ENCODE data around the gene MLC1. TPM values are rescaled to one million over a fixed set of nuclear protein-coding genes. Genes with fewer than 3 reads are reported as not detected.

The MLC1 gene
- total RNA-seq, 1 donor from 2014 or later, result not detected

DNA sequence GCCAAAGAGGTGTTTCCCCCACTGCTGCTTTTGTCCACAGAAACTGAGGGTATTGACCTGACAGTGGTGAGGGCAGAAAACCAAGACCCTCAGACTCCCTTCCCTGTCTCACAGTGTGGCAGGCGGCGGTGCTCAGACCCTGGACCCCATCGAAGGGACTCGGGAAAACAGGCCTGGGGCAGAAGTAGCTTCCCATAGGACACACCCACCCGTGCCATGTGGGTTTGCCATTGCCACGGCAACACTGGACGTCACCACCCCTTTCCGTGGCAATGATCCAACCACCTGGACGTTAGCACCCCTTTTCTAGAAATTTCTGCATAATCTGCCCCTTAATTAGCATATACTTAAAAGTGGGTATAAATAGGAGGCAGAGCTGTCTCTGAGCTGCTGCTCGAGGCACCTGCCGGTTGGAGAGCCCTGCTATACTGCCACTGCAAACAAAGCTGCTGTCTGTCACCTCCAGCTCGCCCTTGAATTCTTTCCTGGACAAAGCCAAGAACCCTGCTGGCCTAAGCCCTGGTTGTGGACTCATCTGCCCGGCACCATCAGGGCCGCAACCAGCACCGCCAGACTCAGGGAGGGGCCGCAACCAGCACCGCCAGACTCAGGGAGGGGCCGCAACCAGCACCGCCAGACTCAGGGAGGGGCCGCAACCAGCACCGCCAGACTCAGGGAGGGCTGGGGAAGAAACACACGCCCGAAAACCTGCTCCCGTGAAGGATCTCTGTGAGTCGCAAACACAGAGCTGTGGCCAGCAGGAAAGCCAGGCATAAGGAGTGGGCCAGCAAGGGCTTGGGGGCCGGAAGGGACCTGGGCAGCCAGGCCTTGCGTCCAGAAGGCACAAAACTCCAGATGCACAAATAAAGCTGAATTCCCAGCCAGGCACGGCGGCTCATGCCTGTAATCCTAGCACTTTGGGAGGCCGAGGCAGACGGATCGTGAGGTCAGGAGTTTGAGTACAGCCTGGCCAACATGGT is 10.4 kb downstream of the MLC1 start:
- no peaks in the 10 kb centered on the region for H3K36me3 ChIP-seq (ENCODE audit: control insufficient read depth, insufficient read depth, low read length)
- TF ChIP-seq, protein P1, sequence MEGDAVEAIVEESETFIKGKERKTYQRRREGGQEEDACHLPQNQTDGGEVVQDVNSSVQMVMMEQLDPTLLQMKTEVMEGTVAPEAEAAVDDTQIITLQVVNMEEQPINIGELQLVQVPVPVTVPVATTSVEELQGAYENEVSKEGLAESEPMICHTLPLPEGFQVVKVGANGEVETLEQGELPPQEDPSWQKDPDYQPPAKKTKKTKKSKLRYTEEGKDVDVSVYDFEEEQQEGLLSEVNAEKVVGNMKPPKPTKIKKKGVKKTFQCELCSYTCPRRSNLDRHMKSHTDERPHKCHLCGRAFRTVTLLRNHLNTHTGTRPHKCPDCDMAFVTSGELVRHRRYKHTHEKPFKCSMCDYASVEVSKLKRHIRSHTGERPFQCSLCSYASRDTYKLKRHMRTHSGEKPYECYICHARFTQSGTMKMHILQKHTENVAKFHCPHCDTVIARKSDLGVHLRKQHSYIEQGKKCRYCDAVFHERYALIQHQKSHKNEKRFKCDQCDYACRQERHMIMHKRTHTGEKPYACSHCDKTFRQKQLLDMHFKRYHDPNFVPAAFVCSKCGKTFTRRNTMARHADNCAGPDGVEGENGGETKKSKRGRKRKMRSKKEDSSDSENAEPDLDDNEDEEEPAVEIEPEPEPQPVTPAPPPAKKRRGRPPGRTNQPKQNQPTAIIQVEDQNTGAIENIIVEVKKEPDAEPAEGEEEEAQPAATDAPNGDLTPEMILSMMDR (IDR thresholded peaks at IDR 0.05; ENCODE audit: insufficient read depth, low read length, poor library complexity, severe bottlenecking), result no peak

DNA sequence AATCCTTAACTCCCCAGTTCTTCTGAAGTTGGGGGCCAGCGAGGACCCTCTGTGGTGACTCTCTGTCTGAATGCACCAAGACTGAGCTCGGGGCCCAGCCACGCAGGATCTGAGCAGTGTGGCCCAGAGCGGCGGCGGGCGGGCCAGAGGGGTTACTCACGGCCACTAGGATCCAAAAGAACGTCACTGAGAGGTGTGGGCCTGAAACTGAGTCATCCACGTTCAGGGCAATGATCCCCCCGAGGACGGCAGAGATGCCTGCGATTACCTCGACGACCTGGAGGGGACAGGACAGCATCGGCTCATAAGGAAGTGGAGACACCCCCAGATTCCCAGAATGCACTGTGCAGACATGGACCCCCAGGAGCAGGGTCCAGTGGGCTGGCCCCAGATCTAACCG is 11.2 kb downstream of the MLC1 start:
- no peaks in the 10 kb centered on the region for H3K36me3 ChIP-seq (ENCODE audit: control insufficient read depth, insufficient read depth, low read length)
- H3K4me3 ChIP-seq (ENCODE audit: low read depth, low read length), result no peak overlapping the region
- peaks cover 7% of the 10 kb centered on the region for H3K27me3 ChIP-seq (ENCODE audit: control insufficient read depth, insufficient read depth, low read length)
- TF ChIP-seq, protein P1 (IDR thresholded peaks at IDR 0.05; ENCODE audit: insufficient read depth, low read length, poor library complexity, severe bottlenecking), result no peak
- DNase-seq (ENCODE audit: low read depth), result no peak

More for the DNA sequence above, 10.4 kb downstream of the MLC1 start:
- Histone ChIP-seq H3K27me3 (ENCODE audit: control insufficient read depth, insufficient read depth, low read length) (peaks cover 9% of the 10 kb centered on the region), H3K4me3 (ENCODE audit: low read depth, low read length) (no peak overlapping the region)
- no peak for DNase-seq (ENCODE audit: low read depth)

DNA sequence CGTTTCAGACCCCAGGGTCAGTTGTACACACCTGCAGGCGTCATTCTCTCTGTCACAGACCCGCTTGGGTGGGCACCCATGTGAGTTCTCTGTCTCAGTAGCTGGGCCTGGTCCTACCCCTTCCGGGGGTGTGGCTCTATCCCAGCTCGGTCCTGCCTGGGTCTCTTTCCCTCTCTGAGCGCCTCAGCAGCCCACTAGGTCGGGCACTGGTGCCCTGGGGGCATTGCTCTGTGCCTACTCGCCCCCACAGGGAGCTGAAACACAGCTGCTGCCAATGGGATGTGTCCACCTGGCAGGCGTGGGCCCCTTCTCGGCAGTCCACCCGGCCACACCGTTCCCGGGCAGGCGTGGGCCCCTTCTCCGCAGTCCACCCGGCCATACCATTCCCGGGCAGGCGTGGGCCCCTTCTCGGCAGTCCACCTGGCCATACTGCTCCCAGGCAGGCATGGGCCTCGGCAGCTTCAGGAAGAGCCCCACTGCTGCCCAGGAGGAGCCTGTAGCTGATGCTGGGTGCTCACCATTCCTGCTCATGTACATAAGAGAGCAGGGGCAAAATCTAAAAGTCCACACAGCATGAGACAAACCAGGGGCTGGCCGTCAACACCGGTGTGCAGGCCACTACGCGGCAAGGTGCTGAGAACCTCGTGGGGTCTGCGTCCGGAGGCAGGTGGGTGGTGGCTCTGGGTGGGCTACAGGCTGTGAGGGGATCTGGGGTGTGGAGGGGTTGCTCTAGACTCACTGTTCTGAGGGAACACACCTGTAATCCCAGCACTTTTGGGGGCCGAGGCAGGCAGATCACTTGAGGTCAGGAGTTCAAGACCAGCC is 12.3 kb downstream of the MLC1 start:
- H3K27me3 ChIP-seq (ENCODE audit: control insufficient read depth, insufficient read depth, low read length), result peaks cover 7% of the 10 kb centered on the region
- DNase-seq (ENCODE audit: low read depth), result no peak
- H3K36me3 ChIP-seq (ENCODE audit: control insufficient read depth, insufficient read depth, low read length), result no peaks in the 10 kb centered on the region
- H3K4me3 ChIP-seq (ENCODE audit: low read depth, low read length), result no peak overlapping the region
- TF ChIP-seq, protein P1 (IDR thresholded peaks at IDR 0.05; ENCODE audit: insufficient read depth, low read length, poor library complexity, severe bottlenecking), result no peak

DNA sequence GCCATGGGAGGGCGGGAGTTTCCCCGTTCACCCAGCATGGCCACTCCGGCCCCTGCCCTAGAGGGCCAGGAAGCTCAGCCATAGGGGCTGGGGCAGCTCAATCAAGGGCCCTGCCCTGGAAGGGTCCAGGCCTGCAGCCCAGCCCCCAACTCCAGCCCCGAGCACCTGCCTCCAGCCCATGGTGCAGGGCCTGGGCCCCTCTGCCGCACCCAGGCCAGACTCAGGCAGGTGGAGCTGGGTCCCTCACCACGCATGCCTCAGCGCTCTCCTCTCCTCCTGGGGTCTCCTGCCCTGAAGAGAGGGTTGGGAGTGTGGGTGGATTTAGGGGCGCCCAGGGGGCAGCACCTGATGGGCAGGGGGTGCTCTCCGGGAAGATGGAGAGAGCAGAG is 13.1 kb downstream of the MLC1 start:
- no peak for DNase-seq (ENCODE audit: low read depth)
- TF ChIP-seq, protein P1 (IDR thresholded peaks at IDR 0.05; ENCODE audit: insufficient read depth, low read length, poor library complexity, severe bottlenecking), result no peak
- Histone ChIP-seq H3K36me3 (ENCODE audit: control insufficient read depth, insufficient read depth, low read length) (no peaks in the 10 kb centered on the region), H3K4me3 (ENCODE audit: low read depth, low read length) (no peak overlapping the region), H3K27me3 (ENCODE audit: control insufficient read depth, insufficient read depth, low read length) (peaks cover 4% of the 10 kb centered on the region)

DNA sequence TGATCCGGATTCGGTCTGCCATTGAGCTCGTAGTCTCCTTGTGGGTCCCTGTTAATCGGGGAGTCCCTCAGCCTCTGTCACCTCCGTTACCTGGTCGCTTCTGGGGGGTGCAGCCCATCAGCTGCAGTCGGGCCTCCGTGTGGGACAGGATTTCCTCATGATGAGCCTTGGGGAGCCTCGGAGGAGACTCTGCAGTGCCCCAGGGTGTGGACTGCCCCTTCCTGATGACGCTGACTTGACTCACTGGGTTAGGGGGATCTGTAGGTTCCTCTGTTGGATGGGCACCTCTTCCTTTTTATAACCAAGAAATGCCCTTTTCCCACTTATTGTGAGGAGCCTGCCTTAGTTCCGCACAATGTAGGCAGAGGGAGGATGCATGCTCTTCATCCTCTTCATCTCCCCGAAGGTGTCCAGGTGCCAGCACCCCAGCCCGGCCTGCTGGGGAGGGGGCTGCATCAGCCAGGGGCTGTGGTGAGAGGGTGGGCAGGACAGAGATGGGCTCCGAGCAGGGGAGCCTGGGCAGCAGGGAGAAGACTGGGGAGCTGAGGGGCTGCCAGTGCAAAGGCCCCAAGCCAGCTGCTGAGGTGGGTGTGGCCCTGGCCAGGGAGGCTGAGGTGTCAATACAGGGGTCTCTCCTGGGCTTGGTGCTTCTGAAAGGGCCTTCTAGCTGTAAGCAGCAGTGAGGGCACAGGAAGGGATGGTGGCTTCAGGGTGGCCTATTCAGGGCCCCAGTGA is 13.6 kb downstream of the MLC1 start:
- H3K36me3 ChIP-seq (ENCODE audit: control insufficient read depth, insufficient read depth, low read length), result no peaks in the 10 kb centered on the region
- TF ChIP-seq, protein P1 (IDR thresholded peaks at IDR 0.05; ENCODE audit: insufficient read depth, low read length, poor library complexity, severe bottlenecking), result no peak
- DNase-seq (ENCODE audit: low read depth), result no peak
- no peak overlapping the region for H3K4me3 ChIP-seq (ENCODE audit: low read depth, low read length)
- H3K27me3 ChIP-seq (ENCODE audit: control insufficient read depth, insufficient read depth, low read length), result peaks cover 3% of the 10 kb centered on the region

All from kidney epithelial cell (primary cell).